B cell (primary cell): ENCODE data around the gene VIPR2. TPM values are rescaled to one million over a fixed set of nuclear protein-coding genes. Genes with fewer than 3 reads are reported as not detected.

Source experiments
- ATAC-seq: fragments of 200-7000 bp; cut with Tn5 transposase; one replicate; pipeline ENCODE4 v1.10.0; 2021; ENCODE audit warnings: low read depth, mild to moderate bottlenecking, moderate number of reproducible peaks, moderate library complexity
- CTCF ChIA-PET: fragments of 350-600 bp; sonication (Branson Sonifier 250); formaldehyde crosslinking; loops from one replicate; lab custom pipeline; 2021; ENCODE audit warnings: antibody characterized with exemption, inconsistent platforms; lab: Charles Lee
- POLR2A ChIA-PET: fragments of 350-600 bp; sonication (Branson Sonifier 250); formaldehyde crosslinking; loops from one replicate; lab custom pipeline; 2021; ENCODE audit warnings: antibody characterized with exemption; lab: Charles Lee
- DNase-seq: peaks from one replicate; pipeline ENCODE4 v3.0.0; 2013
- H2AFZ ChIP-seq: 2 replicates; pipeline ENCODE4 v1.6.1; 2012; ENCODE audit warnings: mild to moderate bottlenecking, low read depth, low read length; ENCODE audit not compliant: insufficient read depth, poor library complexity, severe bottlenecking
- H3K27ac ChIP-seq, 2 donors: 1 replicate in 1 of 2; 2 replicates in 1 of 2; pipeline ENCODE4 v1.5.1; 2012 to 2013; ENCODE audit warnings: low read length in 2 of 2, mild to moderate bottlenecking in 2 of 2, moderate library complexity in 1 of 2
- H3K27me3 ChIP-seq, 4 experiments: fragments of 200-600 bp in 1 of 4; sonication (generic) in 1 of 4; replicated peaks in 1 of 4; 1 replicate in 2 of 4; 2 replicates in 2 of 4; pipeline versions ENCODE4 v1.6.1 to v1.7.0; 2013 to 2016; ENCODE audit warnings: low read length in 3 of 4, mild to moderate bottlenecking in 2 of 4, mixed read lengths in 1 of 4, moderate library complexity in 1 of 4; ENCODE audit not compliant: insufficient read depth in 4 of 4, control insufficient read depth in 3 of 4; ENCODE audit errors: control extremely low read depth in 1 of 4
- H3K36me3 ChIP-seq, 2 experiments: replicated peaks in 1 of 2; 1 replicate in 1 of 2; 2 replicates in 1 of 2; pipeline versions ENCODE4 v1.6.1 to v1.7.1; 2013; ENCODE audit warnings: low read length in 1 of 2; ENCODE audit not compliant: insufficient read depth in 2 of 2, control insufficient read depth in 1 of 2; ENCODE audit errors: control extremely low read depth in 1 of 2, extremely low read depth in 1 of 2
- H3K4me1 ChIP-seq, 2 donors: fragments of 200-600 bp in 1 of 2; sonication (generic) in 1 of 2; 1 replicate in 1 of 2; 2 replicates in 1 of 2; pipeline versions ENCODE4 v1.5.1 to v1.6.1; 2013 to 2017; ENCODE audit warnings: low read length in 2 of 2; ENCODE audit not compliant: control insufficient read depth in 2 of 2, insufficient read depth in 2 of 2
- H3K4me2 ChIP-seq: replicated peaks from 2 replicates; pipeline ENCODE3; 2012; ENCODE audit warnings: mild to moderate bottlenecking, low read depth, low read length; ENCODE audit not compliant: poor library complexity, severe bottlenecking
- H3K4me3 ChIP-seq, 5 experiments: fragments of 200-600 bp in 1 of 5; sonication (generic) in 1 of 5; 1 replicate in 3 of 5; 2 replicates in 2 of 5; pipeline versions ENCODE4 v1.5.1 to v1.7.0; 2011 to 2016; ENCODE audit warnings: low read length in 4 of 5, mild to moderate bottlenecking in 4 of 5, low read depth in 2 of 5, control low read depth in 1 of 5, moderate library complexity in 1 of 5; ENCODE audit not compliant: insufficient read depth in 1 of 5; ENCODE audit errors: control extremely low read depth in 1 of 5, extremely low read depth in 1 of 5
- H3K79me2 ChIP-seq: fragments of 200-600 bp; sonication (generic); one replicate; pipeline ENCODE4 v1.6.0; 2016; ENCODE audit warnings: low read length; ENCODE audit not compliant: control insufficient read depth, insufficient read depth
- H3K9ac ChIP-seq: fragments of 200-600 bp; sonication (generic); 2 replicates; pipeline ENCODE4 v1.6.1; 2017; ENCODE audit warnings: mild to moderate bottlenecking, low read length, moderate library complexity
- H3K9me3 ChIP-seq, 3 donors: one replicate each; pipeline versions ENCODE4 v1.6.1 to v1.7.1; 2013; ENCODE audit warnings: low read length in 2 of 3; ENCODE audit not compliant: control insufficient read depth in 2 of 3, insufficient read depth in 1 of 3; ENCODE audit errors: control extremely low read depth in 1 of 3
- H4K20me1 ChIP-seq: 2 replicates; pipeline ENCODE4 v1.6.0; 2012; ENCODE audit warnings: mild to moderate bottlenecking, low read length; ENCODE audit not compliant: insufficient read depth, control insufficient read depth, poor library complexity, severe bottlenecking
- H3K27ac Mint-ChIP-seq: one replicate; pipeline ENCODE4 v1.8.0; 2021; ENCODE audit warnings: mixed read lengths
- H3K27me3 Mint-ChIP-seq: one replicate; pipeline ENCODE4 v1.8.0; 2021; ENCODE audit warnings: mixed read lengths
- H3K4me1 Mint-ChIP-seq: one replicate; pipeline ENCODE4 v1.8.0; 2021; ENCODE audit warnings: mixed read lengths
- H3K4me3 Mint-ChIP-seq: one replicate; pipeline ENCODE4 v1.8.0; 2021; ENCODE audit warnings: mixed read lengths
- H3K9me3 Mint-ChIP-seq: one replicate; pipeline ENCODE4 v1.8.0; 2022; ENCODE audit warnings: mixed read lengths; ENCODE audit not compliant: insufficient read depth
- EZH2 ChIP-seq: IDR thresholded peaks from 2 replicates; pipeline ENCODE4 v1.6.1; 2012; ENCODE audit warnings: borderline replicate concordance, low read depth, mild to moderate bottlenecking, moderate library complexity, low read length; ENCODE audit not compliant: insufficient read depth, poor library complexity, severe bottlenecking
- WGBS: methylation state at CpG from one replicate; pipeline ENCODE4 v1.1.5; 2013; ENCODE audit warnings: missing lambda C conversion rate; ENCODE audit not compliant: insufficient coverage; 5-methylcytosine and 5-hydroxymethylcytosine counted together
- intact Hi-C: fragments of 100-400 bp; cut with micrococcal nuclease; formaldehyde crosslinking; loops from one replicate; pipeline ENCODE4 v1.10.0; 2022
- polyA plus RNA-seq: library from polyadenylated mRNA; depleted of rRNA; stranded (reverse); fragments of >200 nt; gene quantifications from 2 replicates; pipeline ENCODE4 v1.2.3, GENCODE V29; 2012
- total RNA-seq, 2 donors: library from RNA; stranded (reverse); fragments of 120-200 nt in 1 of 2; gene quantifications; 1 replicate in 1 of 2; 2 replicates in 1 of 2; pipeline versions ENCODE4 v1.2.3 to v1.2.4, GENCODE V29; 2013 to 2022
- TF ChIP-seq, protein P1 (sequence below): fragments of 200-600 bp; IDR thresholded peaks from one replicate; pipeline ENCODE4 v1.8.0; 2022; ENCODE audit warnings: antibody characterized with exemption, mild to moderate bottlenecking

Gene VIPR2
- total and polyA plus RNA-seq, 2 donors (not counting 1 experiment from before 2014, with no cell fraction given), result not detected

DNA sequence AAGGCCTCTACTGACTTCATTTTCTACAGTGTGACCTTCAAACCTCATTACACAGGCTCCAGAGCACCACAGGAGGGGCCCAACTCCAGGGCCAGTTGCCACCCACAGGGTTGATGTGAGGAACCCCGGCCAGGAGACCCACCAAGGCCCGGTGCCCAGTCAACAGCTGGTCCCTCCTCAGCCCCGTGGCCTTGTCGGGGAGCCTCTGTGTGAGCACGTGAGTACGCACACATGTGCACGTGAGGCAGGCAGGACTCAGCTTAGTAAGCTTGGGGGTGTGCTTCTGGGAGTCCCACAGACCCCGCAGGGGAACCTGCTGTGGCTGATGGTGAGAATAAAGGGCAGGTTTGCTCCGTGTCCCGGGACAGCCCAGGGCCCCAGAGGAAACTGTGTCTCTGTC lies 104.5 kb downstream of the VIPR2 start:
- Histone ChIP-seq H3K36me3 (no peaks in the 10 kb centered on the region), H3K9ac (no peak overlapping the region), H3K27ac (no peak overlapping the region), H3K4me2 (no peak overlapping the region), H3K9me3 (peaks cover 0 to 18% (median 0%) of the 10 kb centered on the region in 3 donors), H4K20me1 (no peaks in the 10 kb centered on the region), H2AFZ (no peak overlapping the region), H3K4me3 (no peak overlapping the region), H3K27me3 (no peaks in the 10 kb centered on the region), H3K79me2 (no peaks in the 10 kb centered on the region), H3K4me1 (no peaks in the 10 kb centered on the region)
- POLR2A ChIA-PET, result no interaction called here
- Mint-ChIP-seq H3K27ac (no peak overlapping the region), H3K27me3 (no peaks in the 10 kb centered on the region), H3K4me3 (no peak overlapping the region), H3K4me1 (no peaks in the 10 kb centered on the region), H3K9me3 (no peaks in the 10 kb centered on the region)
- 90% methylated on average over 10 of the region's 10 CpGs for WGBS
- CTCF ChIA-PET, result no interaction called here
- DNase-seq (no peak), ATAC-seq (no peak)
- TF ChIP-seq EZH2, result no peak
- TF ChIP-seq, protein P1, sequence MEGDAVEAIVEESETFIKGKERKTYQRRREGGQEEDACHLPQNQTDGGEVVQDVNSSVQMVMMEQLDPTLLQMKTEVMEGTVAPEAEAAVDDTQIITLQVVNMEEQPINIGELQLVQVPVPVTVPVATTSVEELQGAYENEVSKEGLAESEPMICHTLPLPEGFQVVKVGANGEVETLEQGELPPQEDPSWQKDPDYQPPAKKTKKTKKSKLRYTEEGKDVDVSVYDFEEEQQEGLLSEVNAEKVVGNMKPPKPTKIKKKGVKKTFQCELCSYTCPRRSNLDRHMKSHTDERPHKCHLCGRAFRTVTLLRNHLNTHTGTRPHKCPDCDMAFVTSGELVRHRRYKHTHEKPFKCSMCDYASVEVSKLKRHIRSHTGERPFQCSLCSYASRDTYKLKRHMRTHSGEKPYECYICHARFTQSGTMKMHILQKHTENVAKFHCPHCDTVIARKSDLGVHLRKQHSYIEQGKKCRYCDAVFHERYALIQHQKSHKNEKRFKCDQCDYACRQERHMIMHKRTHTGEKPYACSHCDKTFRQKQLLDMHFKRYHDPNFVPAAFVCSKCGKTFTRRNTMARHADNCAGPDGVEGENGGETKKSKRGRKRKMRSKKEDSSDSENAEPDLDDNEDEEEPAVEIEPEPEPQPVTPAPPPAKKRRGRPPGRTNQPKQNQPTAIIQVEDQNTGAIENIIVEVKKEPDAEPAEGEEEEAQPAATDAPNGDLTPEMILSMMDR, result no peak
- intact Hi-C loops, result no loop called here

- H3K79me2 ChIP-seq, result no peaks in the 10 kb centered on the region
- no peak for DNase-seq
- no peak for ATAC-seq
- no peaks in the 10 kb centered on the region for H3K36me3 ChIP-seq
- Mint-ChIP-seq H3K27ac (no peak overlapping the region), H3K27me3 (no peaks in the 10 kb centered on the region), H3K4me1 (no peaks in the 10 kb centered on the region), H3K9me3 (no peaks in the 10 kb centered on the region), H3K4me3 (no peak overlapping the region)
- H3K4me1 ChIP-seq, result no peaks in the 10 kb centered on the region
- no peaks in the 10 kb centered on the region for H3K27me3 ChIP-seq
- ChIA-PET CTCF (no interaction called here), POLR2A (no interaction called here)
- H3K9ac ChIP-seq, result no peak overlapping the region
- H2AFZ ChIP-seq, result no peak overlapping the region
- TF ChIP-seq, protein P1, result no peak
- no peak for TF ChIP-seq EZH2
- H3K27ac ChIP-seq, result no peak overlapping the region
- H3K4me3 ChIP-seq, result no peak overlapping the region
- no peaks in the 10 kb centered on the region for H4K20me1 ChIP-seq
- peaks cover 0 to 18% (median 0%) of the 10 kb centered on the region in 3 donors for H3K9me3 ChIP-seq
- 94% methylated on average over 12 of the region's 14 CpGs for WGBS
- intact Hi-C loops, result no loop called here
- no peak overlapping the region for H3K4me2 ChIP-seq
Observed at GRCh38 chr7:159039716-159040115, 105.0 kb downstream of the VIPR2 start.
